NCI-H2227 treated with DMSO at 0.1 percent for 48 hours (cell line): ENCODE measurements around the gene FAM174A.
"Not testable (repeated sequence)": the region's sequence is repeated elsewhere in the genome, so short reads cannot be mapped to it uniquely, and the experiment has no call there.

Source experiments
- DNase-seq: peaks from one replicate; lab custom pipeline; 2025; lab: John Stamatoyannopoulos, UW

The FAM174A gene

DNA sequence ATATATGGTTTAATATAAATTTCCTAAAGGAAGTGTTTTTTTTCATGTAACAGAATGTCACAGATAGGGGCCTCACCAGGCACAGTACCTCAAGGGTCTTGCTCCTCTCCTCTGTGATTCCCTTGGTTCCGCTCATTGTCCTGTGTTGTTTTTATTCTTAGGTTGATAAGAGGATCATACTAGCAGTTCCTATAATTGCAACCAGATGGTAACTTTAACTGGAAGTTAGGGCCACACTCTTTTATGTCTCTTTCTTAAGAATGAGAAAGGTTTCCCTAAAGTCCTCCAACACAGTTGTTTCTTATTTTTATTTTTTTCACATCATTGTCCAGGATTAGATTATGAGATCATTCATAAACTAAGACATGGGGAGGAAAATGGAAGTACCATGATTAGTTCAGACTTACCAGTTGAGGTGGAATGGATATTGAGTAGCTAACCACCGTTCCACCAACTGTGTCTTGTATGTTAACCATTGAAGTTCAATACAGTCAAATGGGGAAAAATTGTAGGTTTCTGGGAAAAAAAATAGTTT lies 41.1 kb downstream of the FAM174A start:
- DNase-seq, result no peak

DNA sequence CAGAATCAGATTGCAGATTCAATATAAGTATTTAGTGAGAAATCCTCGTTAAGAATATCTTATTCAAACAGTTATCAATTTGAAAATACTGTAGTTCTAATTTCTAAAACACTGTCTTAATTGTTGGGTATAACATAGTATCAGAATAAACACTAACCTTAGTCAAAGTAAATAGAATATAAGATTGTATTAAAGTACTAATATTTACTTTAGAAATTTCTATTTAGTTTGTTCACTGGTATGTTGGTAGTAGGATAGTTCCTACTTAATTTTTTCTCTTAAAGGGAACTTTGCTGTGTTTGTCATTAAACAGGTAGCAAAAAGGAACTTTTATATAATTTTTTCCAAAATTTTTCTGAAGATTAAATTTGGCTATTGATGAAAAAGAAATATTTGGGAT lies 42.3 kb downstream of the FAM174A start:
- DNase-seq, result no peak

DNA sequence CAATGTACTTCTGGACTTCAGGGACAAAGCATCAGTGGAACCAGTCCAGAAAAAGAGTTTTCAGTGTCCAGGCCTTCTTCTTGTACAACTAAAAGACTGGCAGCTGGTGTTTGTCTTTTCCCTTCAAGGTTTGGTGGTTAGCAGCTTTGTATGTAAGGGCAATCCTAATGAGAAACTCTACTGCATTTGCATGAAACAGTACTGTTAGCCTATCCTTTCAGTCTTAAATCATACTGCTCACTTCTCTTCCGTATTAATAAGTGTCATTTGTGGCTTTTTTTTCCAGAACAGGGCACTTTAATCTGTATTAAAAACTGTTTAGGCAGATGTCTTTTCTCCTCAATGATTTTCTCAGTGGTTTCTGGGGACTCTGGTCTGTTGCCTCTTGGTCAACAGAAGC lies 48.9 kb downstream of the FAM174A start:
- DNase-seq, result no peak

DNA sequence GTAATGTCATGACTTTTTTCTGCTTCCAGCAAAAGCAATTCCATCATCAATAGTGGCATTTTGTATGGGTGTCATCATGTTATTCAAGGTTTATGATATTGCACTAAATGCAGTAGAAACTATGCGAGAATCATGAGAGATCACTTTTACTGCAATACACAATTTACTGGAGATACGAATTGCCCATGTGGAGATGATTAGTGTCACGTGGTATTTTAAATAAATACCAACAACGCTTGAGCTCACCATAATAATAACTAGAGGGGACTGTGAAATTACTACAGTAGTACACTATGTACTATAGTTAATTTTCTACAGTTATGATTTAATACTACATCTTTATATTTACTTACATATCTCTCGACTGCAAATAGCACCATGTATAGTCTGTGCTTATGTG lies 49.7 kb downstream of the FAM174A start:
- no peak for DNase-seq

DNA sequence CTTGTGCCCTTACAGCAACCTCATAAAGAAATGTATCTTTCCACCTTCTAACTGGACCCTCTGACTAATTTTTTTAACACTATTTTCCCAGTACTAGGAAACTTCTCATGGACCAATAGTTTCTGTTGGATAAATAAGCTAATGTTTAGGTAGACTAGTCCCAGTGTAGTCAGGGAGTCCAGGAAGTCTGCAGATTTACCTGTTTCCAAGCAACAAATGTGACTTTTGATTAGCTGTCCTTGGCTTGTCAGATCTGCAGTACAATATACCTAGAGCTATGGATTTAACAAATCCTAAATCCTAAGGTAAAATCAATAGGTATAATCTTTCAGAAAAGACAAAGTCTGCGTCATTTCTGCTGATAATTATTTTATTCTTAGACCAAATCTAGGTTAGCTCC lies 55.7 kb downstream of the FAM174A start:
- DNase-seq, result no peak

DNA sequence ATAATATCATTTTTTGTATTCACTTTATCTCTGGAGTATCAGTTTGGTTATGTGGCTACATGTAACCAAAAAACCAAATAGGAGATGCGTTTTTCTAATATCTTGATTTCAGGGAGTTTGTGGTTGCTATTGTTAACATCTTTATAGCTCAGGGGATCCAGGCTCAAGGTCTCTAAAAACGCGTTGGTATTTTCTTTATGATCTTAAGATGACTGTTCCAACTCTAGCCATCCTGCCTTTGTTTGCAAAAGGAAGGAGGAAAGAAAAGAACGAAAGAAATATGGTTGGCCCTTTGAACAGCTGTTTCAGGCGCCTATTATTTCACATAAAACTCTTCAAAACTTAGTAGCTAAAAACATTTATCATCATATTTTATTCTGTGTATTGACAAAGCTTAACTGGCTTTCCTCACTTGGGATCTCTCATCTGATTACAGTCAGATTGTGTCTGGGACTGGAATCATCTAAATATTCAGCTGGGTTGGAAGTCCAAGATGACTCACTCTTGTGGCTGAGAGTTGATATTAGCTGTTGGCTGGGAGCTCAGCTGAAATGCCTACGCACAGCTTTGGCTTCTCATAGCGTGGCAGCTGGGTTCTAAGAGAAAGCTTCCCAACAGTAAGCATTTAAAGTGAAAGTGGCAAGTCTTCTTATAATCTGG lies 60.1 kb downstream of the FAM174A start:
- no peak for DNase-seq

DNA sequence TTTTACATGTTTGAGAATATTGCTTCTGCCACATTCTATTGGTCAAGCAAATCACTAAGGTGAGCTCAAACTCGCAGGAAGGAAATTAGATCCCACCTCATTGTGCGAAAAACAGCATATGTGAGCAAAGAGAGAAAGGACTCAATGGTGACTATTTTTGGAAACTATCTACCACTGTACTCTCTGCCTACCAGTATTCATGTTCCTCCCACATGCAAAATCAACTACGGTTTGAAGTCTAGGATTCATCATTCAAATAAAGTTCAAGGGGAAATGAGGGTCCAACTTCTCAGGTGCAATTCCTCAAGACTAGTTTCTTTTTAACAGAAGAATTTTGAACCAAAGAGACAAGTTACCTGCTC lies 60.6 kb downstream of the FAM174A start:
- no peak for DNase-seq

DNA sequence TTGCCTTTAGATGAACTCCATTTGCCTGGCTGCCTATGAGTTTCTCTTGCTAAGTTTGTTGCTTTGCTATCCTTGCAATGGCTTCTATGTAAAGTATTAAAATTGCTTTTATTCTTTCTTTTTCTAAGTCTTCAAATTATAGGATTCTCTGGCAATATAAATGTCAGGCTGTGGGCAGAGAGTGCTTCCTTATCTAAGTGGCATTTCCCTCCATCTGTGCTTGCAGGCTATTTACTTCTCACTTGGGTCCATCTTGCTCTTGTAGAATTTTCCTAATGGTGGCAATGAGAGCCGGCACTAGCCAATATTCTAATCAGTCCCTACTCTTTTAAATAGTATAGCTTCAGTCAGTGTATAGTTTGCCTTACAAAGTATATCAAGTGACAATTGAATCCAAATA lies 63.3 kb downstream of the FAM174A start:
- no peak for DNase-seq

DNA sequence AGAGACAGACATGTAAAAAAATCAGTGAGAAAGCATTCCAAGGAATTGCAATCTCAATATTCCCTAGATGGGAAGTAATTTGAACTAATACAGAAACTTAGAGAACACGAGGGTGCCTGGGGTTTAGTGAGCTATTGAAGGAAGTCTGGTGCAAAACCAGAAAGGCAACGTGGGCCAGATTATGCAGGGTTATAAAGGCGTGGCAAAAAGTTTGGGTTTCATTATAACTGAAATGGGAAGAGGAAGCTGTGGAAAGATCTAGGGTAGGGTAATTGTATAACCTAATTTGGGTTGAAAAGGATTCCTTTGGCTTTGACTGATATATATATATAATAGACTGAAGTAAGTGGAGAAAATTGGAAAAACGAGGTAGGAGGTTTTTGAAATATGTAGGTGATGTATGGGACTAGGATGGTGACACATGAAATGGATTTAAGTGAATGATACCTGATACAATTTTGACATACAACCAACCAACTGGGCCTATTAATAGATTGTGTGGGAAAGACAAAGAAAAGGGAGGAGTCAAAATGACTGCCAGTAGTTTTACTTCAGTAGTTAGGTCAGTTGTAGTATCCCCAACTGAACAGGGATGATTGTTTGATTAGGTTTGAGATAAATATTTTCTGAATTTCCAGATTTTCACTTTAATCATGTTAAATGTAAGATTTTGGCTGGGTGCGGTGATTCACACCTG lies 65.3 kb downstream of the FAM174A start:
- DNase-seq, result no peak

DNA sequence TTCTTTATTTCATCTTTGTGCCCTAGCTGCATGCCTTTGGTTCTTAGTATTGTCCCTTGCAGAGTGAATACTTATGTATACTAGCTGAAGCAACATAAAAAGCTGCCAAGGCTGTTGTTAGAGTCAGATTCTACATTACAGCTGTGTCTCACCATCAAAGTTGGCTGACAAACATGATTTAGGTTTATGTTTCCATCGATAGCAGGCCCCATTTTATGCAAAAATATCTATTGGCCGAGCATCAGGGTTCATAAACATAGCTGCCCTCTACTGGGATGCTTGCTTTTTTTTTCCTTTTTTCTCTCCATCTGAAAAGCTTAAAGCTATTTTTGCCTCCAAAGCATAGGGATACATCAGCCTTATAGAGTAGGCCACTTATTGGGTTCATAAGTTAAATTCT lies 68.0 kb downstream of the FAM174A start:
- DNase-seq, result no peak

DNA sequence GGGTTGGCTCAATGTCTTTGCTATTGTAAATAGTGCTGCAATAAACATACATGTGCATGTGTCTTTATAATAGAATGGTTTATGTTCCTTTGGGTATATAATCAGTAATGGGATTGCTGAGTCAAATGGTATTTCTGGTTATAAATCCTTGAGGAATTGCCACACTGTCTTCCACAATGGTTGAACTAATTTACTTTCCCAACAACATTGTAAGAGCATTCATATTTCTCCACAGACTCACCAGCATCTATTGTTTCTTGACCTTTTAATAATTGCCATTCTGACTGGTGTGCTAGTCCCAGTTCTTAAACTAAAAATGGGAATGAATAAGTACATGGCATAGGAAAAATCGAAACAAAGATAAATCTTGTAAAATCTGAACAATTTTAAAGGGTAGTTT lies 68.8 kb downstream of the FAM174A start:
- DNase-seq, result not testable (repeated sequence)

DNA sequence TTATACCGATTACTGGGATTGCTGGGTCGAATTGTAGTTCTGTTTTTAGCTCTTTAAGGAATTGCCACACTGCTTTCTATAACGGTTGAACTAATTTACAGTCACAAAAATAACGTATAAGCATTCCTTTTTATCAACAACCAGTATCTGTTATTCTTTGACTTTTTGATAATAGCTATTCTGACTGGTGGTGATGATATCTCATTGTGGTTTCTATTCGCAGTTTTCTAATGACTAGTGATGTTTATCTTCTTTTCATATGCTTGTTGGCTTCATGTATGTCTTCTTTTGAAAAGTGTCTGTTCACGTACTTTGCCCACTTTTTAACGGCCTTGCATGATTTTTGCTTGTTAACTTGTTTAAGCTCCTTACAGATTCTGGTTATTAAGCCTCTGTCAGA lies 74.4 kb downstream of the FAM174A start:
- no peak for DNase-seq

DNA sequence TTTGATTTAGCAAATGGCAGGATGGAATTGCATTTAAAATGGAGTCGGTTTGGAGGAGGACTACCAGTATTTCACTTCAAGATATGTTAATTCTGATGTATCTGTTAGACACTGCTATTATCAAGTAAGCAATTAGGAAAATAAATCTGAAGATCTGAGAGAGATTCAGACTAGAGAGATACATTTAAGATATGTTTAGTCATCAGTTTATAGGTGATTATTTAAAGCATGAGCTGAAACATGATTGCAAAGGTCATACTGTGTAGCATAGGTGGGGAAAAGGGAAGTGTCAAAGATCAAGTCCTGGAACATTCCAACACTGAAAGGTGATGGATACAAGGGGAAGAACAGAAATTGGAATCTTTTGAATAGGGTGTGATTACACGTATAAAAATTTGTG lies 79.1 kb downstream of the FAM174A start:
- no peak for DNase-seq

DNA sequence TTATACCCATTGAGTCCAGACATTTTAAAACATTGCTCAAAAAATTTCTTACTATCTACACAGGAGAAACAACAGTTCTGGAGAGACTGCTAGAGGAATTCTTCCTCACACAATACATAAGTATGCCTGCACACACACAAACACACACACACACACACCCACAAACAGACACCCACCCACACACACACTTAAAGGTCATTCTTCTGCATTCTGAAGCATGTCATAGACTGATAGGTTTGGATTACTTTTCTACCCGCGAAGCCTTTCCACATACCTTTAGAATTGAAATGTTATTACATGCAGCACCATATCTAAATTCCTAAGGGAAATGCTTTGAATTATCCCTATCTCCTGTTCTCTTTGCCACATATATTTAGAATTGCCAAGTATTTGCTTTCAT lies 80.2 kb downstream of the FAM174A start:
- DNase-seq, result no peak

DNA sequence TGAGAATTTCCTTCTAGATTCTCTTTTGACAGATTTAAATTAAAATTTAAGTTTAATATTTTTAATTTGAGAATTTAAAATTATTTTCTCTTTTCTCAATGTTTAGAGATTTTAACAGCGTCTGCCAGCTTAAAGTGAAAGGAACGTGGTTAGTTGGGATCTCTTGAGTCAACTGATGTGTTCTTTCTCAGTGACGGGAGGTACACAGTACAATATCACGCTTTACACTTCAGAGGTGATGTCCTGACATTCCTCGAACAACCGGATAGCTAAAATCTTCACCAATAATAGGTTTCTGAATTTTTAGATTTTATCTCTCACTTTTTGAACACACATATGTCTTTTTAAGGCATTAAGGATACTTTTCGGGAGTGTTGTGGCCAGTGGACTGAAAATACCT lies 81.1 kb downstream of the FAM174A start:
- DNase-seq, result no peak

DNA sequence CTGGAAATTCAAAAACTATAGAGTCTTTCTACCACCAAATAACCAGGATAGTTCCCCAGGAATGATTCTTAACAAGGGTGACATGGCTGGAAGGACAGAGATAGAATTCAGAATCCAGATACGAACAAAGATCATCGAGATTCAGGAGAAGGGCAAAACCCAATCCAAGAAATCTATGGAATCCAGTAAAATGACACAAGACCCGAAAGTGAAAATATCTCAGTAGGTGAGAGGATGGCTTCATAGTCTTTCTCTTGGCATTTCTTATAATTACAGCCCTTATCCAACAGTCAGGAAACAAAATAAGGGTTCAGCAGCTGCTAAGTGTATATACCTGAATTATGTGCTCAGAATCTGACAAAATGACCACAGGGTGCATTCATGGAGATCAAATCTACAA lies 81.8 kb downstream of the FAM174A start:
- no peak for DNase-seq

DNA sequence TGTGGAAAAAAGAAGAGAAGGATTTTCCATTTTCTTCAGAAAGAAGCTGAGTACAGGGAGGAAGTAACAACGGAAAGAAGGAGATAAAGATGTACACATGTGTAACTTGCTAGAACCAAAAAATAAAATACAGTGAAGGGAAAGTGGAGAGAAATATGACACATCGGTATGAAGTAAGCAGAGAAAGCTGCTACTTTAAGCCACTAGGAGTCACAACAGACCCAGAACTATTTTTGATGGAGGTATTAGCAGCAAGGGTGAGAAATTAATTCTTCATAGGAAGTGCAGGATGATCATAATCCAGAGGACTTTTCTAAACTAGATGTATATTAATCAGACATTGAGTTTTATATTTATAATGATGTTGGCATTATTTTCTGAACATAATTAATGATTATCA lies 88.5 kb downstream of the FAM174A start:
- DNase-seq, result no peak

DNA sequence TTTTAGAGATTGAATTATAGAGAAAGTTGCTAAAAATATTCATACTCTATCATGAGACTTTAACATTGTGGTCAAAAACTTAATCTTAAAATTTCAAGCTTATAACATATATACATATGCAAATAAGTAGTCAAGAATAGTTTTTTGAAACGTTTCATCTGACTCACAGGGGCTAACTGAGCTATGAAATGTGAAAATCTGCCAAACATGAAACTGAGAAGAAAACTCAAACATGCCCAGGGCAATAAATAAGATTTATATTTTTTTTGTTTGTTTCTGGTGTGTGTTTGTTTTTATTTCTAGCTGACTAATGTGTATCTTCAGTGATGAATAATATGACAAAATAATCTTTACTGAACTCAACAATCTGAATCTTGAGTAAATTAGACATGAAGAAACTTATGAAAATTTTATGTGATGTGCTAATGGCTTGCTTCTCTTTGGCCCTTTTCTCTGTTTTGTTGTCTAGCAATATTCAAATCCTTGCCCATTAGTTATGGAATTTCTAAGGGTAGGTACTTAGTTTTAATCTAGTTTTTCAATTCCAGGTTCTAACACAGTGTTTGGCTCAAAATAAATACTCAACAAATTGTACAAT lies 99.9 kb downstream of the FAM174A start:
- DNase-seq, result no peak
